NCI-H2171 (cell line): Measurements from ENCODE around the gene BCR.
A peak's percentile ranks its signal among the peaks of the same experiment; 100 is the strongest.

ENCODE experiments used
- DNase-seq: peaks from one replicate; lab custom pipeline; 2025; lab: John Stamatoyannopoulos, UW

Gene BCR

DNA sequence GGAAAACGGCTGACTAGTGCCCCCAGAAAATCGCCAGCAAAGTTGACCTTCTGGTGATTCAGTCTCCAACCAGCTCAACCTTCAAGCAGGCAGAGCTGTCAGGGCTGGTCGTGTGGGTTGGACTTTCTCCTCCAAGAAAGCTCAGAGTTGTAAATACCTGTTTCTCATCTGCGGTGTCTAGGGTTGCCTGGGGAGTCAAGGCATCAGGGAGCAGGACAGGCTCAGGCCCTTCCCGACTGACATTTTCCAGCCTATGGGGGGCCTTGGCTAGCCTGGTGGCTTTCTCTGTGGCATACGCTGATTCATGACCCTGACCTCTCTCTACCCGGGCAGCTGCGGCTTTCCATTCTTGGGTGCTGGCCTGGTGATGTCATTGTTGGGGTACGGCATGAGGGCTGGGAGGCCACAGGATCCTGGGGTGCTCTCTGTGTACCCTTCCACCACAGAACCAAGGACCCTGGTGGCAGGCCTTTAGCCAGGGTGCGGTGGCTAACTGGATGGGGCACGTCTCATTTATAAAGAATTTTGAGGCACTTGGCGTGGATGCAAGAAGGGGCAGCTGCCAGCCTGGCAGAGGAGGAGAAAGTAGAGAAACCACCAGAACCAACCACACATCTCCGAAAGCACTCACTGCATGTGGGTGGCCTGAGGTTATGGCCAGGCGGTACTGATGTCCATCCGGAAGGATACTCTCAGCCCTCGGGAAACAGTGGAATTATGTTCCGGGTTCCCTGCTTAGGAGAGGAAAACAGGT is 64.9 kb downstream of the BCR start:
- no peak for DNase-seq

DNA sequence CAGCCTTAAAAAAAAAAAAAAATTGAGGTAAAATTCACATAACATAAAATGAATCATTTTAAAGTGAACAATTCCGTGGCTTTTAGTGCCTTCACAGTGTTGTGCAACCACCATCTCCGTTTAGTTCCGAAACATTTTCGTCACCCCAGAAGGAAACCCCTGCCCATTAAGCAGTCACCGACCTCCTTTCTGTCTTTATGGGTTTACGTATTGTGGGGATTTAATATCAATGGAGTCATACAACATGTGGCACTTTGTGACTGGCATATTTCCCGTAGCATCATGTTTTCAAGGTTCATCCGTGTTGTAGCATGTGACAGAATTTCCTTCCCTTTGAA is 65.5 kb downstream of the BCR start:
- DNase-seq, result no peak

DNA sequence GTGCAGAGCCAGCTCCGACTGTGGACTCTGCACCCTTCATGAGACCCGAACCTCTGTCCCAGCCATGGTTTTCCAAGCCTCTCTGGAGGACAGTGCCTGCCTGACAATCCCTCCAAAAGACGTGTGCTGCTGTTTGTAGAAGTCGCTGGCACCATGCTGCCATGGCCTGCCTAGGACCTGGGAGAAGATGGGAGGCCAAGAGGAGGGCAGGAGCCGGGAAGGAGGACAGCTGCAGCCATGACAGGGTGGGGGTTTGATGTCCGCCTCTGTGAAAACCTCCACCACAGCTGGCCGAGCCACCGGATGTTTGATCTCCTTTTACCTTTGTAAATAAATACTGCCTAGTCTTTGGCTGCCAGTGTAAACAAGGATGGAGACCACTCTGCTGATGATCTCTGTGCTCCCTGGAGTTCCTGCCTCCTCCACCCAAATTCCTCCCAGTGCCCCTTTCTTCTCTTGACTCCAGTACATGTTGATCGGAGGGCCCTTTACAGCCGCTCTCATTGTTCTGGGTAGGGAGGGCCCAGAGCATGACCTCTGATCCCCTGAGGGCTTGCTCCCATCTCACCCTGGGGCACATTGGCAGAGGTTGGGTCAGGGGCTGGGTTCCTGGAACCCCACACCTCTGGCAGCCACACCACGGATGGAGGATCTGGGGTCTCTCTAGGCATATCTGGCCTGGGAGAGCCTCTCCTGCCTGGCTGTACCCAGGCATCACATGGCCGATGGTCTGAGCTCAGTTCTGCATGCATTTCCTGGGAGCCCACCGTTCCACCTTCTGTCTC is 66.9 kb downstream of the BCR start:
- DNase-seq, result no peak

DNA sequence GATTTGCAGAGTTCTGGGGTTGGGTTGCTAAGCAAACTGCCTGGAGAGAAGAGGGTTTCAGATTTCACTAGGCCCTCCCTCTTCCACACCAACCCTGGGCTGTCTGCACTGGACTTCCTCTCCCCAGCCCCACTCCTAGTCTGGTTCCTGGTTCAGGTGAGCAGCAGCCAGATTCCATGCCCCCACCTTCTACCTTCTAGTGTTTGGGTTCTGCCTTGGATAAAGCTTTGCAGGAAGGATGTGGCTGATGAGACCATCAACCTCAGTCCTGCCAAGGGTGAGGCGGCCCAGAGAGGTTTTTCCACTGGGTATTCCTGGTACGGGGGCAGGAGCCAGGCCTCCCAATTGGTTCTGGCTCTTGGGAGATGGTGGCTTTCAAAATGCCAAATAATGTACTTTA is 68.3 kb downstream of the BCR start:
- no peak for DNase-seq

DNA sequence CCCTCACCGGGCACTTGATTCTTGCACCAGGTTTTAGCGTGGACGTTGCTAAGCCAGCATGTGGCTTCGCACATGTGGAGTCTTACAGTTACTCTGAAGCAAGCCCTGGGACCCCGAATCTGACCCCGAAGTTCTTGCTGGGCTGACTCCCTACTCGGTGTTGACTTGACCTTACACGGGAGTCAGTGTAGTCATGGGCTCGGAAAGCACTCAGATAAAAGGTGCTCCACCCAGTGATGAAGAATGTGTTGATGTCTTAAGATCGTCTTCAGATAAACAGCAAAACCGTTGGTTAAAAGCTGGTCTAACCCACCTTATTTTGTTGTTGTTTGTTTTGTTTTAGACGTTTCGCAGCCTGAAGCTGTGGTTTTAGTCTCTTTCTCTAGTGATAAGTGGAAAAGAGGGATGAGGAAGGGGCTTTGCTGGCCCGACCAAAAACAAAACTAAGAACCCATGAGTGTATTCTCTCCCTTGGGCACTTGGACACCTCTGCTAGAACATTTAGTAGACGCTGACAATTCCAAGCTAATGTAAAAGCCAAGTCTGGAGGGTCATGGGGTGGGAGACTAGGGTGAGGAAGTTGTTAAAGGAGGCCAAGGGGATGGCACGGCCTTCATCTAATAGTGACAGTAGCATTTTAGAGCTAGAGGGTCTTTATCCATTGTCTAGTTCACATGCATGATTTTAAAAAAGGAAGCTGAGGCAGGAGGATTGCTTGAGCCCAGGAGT is 69.9 kb downstream of the BCR start:
- DNase-seq, result no peak

DNA sequence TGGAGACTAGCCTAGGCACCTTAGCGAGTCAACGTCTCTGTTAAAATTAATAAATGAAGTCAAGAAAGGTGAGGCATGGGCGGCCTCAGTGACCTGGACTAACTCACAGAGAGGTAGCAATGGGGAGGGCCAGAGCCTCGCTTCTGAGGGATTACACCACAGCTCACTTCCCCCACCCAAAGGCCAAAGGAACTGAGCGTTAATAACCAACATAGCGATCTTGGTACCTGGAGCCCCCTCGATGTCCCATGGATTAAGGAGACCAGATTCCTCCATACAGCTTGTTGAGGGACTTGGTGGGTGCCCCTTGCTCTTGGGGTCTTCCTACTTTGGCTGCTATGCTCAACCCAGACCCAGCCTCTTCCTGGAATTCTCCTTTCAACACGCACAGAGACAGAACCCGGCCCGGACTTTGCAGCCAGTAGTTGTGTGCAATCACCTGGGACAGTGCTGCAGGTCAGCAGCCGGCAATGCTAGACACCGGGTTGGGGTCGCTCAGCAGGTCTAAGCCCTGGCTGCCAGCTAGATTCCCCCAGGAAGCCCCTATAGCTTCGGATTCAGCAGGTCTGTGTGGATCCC is 70.6 kb downstream of the BCR start:
- DNase-seq, result no peak

DNA sequence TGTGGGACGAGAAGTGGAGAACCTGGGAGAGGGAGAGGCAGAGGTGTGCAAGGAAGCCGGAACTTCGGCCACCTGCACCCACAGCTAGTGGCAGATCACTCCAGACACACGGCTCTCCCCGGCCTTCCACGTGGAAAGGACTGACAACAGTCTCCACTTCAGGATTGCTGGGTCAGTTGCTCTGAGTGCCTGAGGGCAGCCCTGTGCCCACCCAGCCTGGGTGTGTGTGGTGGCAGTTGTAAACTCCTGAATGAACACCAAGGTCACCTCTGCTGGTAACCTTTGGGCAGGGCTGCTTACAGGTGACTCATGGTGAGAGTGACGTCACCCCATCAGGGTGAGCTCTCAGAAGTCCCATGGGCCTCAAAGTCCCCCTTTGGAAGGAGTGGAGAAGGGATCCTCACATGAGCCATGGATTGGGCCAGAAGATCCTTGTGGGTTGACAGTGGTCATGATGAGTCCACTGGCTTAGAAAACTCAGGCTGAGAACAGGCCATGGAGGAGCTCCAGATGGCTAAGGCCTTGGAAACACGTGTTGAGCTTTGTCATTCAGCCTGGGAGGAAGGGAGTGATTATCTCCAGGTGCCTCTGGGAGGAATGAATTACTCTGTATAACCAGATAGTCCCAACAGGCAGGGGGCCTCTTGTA is 71.3 kb downstream of the BCR start:
- no peak for DNase-seq

DNA sequence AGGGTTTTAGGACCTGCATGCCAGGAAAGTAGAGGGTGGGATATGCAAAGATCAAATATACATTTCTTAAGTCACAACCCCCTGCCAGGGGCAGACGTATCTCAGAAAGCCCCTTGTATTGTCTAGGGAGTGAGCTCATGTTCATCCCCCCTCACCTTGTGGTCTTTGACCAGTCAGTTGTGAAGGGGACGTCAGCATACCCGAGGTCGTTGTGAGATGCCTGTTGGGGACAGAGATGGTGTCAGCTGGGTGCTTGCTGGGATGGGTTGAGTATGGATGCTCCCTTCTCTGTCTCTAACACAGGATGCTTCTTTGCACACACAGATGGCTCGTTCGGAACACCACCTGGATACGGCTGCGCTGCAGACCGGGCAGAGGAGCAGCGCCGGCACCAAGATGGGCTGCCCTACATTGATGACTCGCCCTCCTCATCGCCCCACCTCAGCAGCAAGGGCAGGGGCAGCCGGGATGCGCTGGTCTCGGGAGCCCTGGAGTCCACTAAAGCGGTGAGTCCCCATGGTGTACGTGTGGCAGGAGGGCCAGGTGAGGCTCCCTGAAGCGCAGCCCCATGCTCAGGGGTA is 73.3 kb downstream of the BCR start:
- no peak for DNase-seq

DNA sequence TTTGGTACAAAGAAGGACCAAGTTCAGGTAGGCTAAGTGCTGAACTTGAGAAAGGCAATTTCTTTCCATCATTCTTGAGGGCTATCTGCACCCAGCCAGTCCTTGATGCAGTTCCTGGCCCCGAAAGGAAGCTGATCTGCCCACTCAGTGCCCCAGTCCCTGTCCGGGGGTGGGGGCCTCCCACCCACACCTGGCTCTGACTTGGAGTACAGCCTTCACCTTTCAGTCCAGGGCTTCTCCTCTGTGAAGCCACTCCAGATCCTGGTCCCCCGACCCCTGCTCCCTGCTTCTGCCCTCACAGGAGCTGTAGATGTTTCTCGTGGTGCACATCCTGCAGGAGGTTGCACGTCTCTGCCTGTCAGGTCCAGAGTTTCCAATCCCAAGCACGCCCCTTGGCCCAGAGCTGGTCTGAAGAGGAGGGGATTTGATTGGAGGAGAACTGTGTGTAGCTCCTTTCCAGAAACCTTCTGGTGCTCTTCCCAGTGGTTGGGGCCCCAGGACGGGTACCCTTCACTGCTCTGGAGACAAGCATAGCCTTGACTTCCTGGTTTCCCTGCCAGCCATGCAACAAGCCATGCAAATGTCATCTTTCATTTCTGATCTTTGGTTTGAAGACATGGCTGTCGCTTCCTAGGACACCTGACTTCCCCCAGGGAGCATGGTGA is 75.3 kb downstream of the BCR start:
- DNase-seq, result no peak

DNA sequence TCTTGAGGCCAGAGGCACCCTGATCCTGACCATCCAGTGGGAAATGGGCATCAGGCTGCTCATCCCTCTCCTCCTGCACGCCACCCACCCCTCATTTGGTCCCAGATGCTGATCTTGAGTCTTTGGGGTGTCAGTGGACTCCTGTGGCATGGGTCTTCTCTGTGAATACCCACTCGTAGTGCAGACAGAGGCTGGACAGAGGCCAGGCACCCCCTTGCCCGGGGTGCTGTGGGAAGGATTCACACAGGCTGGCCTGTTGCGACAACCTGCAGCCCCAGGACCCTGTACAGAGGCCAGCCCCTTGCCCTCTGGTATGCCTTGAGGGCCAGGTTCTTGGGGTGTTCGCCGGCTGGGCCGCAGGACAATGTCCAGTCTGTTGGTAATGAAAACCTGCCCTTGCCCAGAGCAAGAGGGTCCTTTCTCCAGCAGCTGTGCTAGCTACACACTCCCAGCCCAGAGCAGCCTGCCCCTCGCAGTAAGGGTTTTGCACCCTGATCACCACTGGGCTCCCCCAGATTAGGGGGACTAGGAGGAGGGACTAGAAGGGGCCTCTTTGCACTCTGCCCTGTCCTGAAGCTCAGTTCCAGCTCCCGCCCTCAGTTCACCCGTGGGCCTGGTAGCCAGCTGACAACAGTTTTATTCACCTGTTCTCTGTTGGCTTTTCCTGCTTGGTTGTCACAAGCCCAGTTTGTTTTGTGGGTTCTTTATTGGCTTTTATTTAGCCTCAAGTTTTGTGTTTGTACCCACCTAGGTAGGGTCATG is 76.0 kb downstream of the BCR start:
- no peak for DNase-seq

DNA sequence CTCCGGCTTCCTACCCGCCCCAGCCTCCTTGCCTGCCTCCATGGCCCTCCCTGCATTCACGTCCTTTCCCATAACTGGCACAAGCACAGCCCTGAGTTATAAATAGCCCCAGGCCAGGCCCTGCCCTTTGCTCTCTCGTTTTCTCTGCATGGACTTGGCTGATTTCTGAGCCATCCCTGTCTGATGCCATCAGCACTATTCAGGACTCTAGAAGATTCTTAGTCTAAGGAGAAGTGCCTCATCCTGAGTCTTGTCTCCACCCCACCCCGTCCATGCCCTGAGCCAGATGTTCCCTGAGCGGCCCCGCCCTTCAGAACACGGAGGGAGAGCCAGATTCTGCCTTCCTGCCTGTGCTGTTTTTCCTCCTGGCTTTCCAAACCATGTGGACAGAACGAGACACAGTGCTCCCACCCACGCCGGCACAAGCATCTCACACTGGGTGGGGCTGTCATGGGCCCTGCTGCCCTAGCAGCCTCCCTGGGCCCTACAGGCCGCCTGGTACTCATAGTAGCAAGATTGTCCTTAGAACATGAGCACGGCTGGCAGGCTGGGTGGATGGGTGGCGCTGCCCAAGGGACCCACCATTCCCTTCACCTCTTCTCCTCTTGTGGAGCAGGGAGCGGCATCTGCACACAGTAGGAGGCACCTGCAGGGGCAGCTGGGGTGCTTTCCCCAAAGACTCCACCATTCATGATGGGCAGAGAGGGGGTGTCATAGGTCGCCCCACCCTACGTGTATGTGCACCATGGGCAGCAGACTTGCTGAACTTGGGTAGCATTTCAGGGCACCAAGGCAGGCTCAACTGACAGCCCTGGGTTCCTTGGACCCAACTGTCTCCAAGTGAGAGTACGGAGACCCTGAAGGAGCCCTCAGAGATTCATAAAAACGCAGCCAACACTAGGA is 76.9 kb downstream of the BCR start:
- DNase-seq, result no peak

DNA sequence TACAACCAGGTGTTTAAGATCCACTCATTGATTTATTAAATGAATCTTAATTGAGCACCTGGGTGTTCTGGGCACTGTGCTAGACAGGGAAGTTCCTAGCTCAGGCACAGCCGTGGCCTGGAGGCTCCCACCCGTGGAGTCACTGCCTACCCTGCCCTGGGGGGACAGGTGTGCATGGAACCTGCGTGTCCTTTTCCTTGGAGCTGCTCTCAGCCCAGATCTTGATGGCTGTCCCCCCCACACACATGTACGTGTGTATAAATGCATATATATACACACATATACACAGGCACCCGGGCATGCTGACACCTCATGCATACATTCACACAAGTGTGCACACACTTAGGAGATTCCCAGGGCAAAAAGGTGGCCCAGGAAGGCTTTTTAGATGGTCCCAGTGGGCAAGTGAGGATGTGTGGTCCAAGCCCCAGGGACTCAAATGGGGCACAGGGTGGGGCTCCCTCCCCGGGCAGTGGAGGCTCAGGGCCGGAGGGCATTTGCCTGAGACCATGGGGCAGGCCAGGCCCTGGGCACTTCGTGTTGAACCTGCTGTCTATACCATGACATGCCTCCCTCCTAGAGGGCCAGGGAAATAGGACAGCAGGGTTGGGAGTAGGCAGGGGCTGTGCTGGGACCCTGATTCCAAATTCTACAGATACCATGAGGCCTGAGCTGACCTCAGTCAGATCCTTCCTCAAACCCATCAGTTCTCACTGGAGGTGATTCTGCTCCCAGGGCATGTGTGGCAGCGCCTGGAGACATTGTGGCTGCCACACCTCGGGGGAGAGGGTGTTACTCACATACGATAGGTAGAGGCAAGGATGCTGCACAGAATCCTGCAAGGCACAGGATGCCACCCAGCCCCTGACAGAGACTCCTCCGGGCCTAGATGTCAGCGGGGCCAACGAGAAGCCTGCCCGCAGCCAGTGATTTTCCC is 77.8 kb downstream of the BCR start:
- DNase-seq, result no peak

DNA sequence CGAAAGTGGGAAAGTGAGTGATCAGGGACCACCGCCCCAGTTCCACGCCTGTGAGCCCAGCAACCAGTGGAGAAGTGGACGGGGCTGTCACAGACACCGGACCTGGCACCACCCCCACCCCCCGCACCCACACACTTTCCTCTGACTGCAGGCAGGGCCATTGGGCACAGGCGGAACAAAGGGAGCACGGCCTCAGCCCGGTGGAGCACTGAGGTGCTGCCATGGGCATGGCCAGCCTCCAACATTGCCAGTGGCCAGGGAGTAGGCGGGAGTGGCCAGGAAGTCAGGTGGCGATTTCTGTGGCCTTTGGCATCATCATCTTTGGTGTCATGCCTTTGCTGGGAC is 78.5 kb downstream of the BCR start:
- no peak for DNase-seq

DNA sequence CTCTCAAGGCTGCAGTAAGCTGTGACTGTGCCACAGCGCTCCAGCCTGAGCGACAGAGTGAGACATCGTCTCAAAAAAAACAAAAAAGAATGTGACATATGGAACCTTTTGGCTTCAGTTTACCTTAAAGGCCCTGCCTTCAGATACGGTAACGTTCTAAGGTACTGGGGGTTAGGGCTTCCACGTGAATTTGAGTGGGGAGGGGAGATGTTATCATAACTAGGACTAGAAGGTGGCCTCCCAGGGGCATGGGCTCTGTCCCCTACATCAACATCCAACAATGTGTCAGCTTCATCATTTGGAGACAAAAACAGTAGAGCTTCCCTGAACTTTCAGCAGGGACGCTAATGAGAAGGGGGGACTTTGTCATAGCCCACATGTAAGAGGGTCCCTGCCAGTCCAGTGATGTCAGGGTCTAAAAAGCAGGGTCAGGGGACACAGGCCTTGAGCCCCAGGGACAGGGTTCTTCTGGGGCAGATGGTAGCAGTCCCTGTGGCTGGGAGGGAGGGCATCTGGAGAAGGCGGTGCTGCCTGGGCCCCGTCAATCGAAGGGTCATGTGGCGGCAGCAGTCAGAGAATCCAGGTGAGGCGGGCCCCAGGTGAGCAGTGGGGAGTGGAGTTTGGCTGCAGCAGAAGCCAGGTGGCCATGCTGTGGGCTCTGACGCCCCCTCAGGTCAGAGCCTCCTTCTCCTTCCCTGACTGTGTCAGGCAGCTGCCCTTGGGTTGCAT is 79.8 kb downstream of the BCR start:
- peak; percentile 48 for DNase-seq

DNA sequence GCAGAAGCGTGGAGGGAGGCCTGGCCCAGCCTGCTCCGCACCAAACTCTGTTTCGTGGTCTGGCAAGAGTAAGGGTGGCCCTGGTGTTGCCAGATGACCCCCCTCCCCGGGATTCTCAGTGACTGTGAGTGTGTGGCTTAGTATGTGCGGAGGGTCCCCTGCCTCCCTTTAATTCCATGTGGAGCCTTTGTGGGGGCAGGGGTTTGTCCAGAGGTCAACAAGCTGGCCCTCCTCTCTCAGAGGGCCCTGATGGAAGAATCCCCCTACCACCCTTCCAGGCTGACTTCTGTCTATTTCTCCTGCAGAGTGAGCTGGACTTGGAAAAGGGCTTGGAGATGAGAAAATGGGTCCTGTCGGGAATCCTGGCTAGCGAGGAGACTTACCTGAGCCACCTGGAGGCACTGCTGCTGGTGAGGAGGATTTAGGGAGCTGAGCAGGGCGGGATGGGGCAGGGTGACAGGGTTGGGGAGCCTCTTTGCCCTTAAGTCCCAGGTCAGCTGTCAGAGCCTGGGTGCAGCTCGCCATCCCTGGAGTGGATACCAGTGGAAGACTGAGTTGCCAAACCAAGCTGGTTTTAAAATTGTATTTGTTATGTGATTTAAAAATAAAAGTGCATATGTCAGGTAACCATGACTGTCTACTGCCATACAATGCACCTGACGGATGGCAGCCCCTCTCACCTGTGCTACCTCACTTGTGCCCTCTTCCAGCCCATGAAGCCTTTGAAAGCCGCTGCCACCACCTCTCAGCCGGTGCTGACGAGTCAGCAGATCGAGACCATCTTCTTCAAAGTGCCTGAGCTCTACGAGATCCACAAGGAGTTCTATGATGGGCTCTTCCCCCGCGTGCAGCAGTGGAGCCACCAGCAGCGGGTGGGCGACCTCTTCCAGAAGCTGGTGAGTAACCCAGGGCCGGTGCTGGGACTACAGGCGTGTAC is 80.6 kb downstream of the BCR start:
- no peak for DNase-seq

DNA sequence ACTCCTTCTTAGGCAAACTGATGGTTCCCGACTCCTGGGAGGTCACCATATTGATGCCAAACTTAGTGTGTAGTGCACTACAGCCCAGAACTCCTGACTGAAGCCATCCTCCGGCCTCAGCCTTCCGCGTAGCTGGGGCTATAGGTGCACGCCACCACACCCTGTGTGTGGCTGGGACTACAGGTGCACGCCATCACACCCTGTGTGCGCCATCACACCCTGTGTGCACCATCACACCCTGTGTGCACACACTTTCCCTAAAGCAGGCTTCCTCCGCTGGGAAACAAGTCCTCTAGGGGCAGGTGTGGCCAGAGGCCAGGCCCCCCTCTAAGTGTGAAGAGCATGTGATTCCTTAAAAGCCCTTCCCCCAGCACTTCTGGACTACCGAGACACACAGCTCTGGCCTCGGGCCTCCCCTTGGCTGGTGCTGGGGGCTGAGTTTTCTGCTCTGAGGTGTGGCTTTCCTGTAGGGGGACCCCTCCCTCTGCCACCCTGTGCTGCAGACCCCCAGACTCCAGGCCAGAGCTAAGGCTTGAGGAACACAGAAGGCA is 81.7 kb downstream of the BCR start:
- DNase-seq, result no peak
